Astrocyte (in vitro differentiated cells and primary cell): Measurements from ENCODE around the gene ZNF778. TPM values are rescaled to one million over a fixed set of nuclear protein-coding genes. Genes with fewer than 3 reads are reported as not detected.
A peak's percentile ranks its signal among the peaks of the same experiment; 100 is the strongest.
"Not testable (repeated sequence)": the region's sequence is repeated elsewhere in the genome, so short reads cannot be mapped to it uniquely, and the experiment has no call there.

Experiments used
- DNase-seq: peaks from one replicate; pipeline ENCODE4 v3.0.0-alpha.2; 2010; ENCODE audit warnings: low read depth
- FAIRE-seq: peaks from 2 replicates; lab custom pipeline; 2011; peaks lifted over from hg19 to GRCh38; lab: Jason Lieb, UNC
- H2AFZ ChIP-seq: 2 replicates; pipeline ENCODE4 v1.6.0; 2012; ENCODE audit warnings: low read depth, low read length, inconsistent platforms
- H3K27ac ChIP-seq: 2 replicates; pipeline ENCODE4 v1.5.1; 2011; ENCODE audit warnings: low read depth, low read length, inconsistent platforms
- H3K27me3 ChIP-seq: 2 replicates; pipeline ENCODE4 v1.6.0; 2011; ENCODE audit warnings: low read length, inconsistent platforms; ENCODE audit not compliant: insufficient read depth
- H3K36me3 ChIP-seq: 2 replicates; pipeline ENCODE4 v1.5.1; 2011; ENCODE audit warnings: low read length, inconsistent platforms; ENCODE audit not compliant: insufficient read depth
- H3K4me1 ChIP-seq: 2 replicates; pipeline ENCODE4 v1.5.1; 2011; ENCODE audit warnings: low read length, inconsistent platforms; ENCODE audit not compliant: insufficient read depth
- H3K4me2 ChIP-seq: 2 replicates; pipeline ENCODE4 v1.6.0; 2012; ENCODE audit warnings: low read length, inconsistent platforms
- H3K4me3 ChIP-seq: 2 replicates; pipeline ENCODE4 v1.5.1; 2011; ENCODE audit warnings: low read depth, mild to moderate bottlenecking, low read length, inconsistent platforms; ENCODE audit not compliant: insufficient read depth
- H3K79me2 ChIP-seq: 2 replicates; pipeline ENCODE4 v1.6.0; 2012; ENCODE audit warnings: mild to moderate bottlenecking, low read length, inconsistent platforms; ENCODE audit not compliant: insufficient read depth
- H3K9ac ChIP-seq: 2 replicates; pipeline ENCODE4 v1.6.0; 2012; ENCODE audit warnings: mild to moderate bottlenecking, low read length, inconsistent platforms
- H3K9me3 ChIP-seq: 2 replicates; pipeline ENCODE4 v1.5.1; 2012; ENCODE audit warnings: low read depth, mild to moderate bottlenecking, low read length, inconsistent platforms; ENCODE audit not compliant: insufficient read depth
- H4K20me1 ChIP-seq: 2 replicates; pipeline ENCODE4 v1.6.0; 2012; ENCODE audit warnings: low read length, inconsistent platforms; ENCODE audit not compliant: insufficient read depth
- H3K27ac Mint-ChIP-seq: one replicate; pipeline ENCODE4 v1.8.0; 2021; ENCODE audit warnings: mild to moderate bottlenecking, mixed read lengths; ENCODE audit not compliant: unreplicated experiment
- H3K27me3 Mint-ChIP-seq: one replicate; pipeline ENCODE4 v1.8.0; 2021; ENCODE audit warnings: low read depth, mixed read lengths; ENCODE audit not compliant: unreplicated experiment
- H3K36me3 Mint-ChIP-seq: one replicate; pipeline ENCODE4 v1.8.0; 2021; ENCODE audit warnings: low read depth, mixed read lengths; ENCODE audit not compliant: unreplicated experiment
- H3K4me1 Mint-ChIP-seq: one replicate; pipeline ENCODE4 v1.8.0; 2021; ENCODE audit warnings: low read depth, mixed read lengths; ENCODE audit not compliant: unreplicated experiment
- H3K4me3 Mint-ChIP-seq: one replicate; pipeline ENCODE4 v1.8.0; 2021; ENCODE audit warnings: mild to moderate bottlenecking, moderate library complexity, mixed read lengths; ENCODE audit not compliant: unreplicated experiment
- H3K9me3 Mint-ChIP-seq: one replicate; pipeline ENCODE4 v1.8.0; 2021; ENCODE audit warnings: mild to moderate bottlenecking, mixed read lengths; ENCODE audit not compliant: unreplicated experiment
- EZH2 ChIP-seq: IDR thresholded peaks from 2 replicates; pipeline ENCODE4 v1.6.1; 2012; ENCODE audit warnings: mild to moderate bottlenecking, low read length, inconsistent platforms; ENCODE audit not compliant: insufficient read depth
- total RNA-seq: library from RNA; stranded (reverse); gene quantifications from 2 replicates; pipeline ENCODE4 v1.2.1, GENCODE V29; 2021
- TF ChIP-seq, protein P1 (sequence below): IDR thresholded peaks from 2 replicates; pipeline ENCODE4 v1.5.1; 2011; ENCODE audit warnings: low read depth, mild to moderate bottlenecking, inconsistent platforms, low read length, moderate library complexity; ENCODE audit not compliant: insufficient read depth

Gene ZNF778
- total RNA-seq, 1 donor from 2014 or later = 15.5 TPM

- no peaks in the 10 kb centered on the region for H3K27me3 ChIP-seq
- DNase-seq = no peak
- H3K27ac Mint-ChIP-seq = peak overlapping the region; percentile 31
- H3K9me3 ChIP-seq = peaks cover 4% of the 10 kb centered on the region
- peaks cover 7% of the 10 kb centered on the region for H3K27me3 Mint-ChIP-seq
- peak overlapping the region; percentile 66 for H3K9ac ChIP-seq
- H3K36me3 ChIP-seq = no peaks in the 10 kb centered on the region
- no peak for FAIRE-seq
- no peaks in the 10 kb centered on the region for H4K20me1 ChIP-seq
- H3K36me3 Mint-ChIP-seq = peaks cover 17% of the 10 kb centered on the region
- peak overlapping the region; percentile 51 for H3K4me3 ChIP-seq
- no peak overlapping the region for H3K4me3 Mint-ChIP-seq
- H3K9me3 Mint-ChIP-seq = peaks cover 12% of the 10 kb centered on the region
- peak overlapping the region; percentile 85 for H3K4me2 ChIP-seq
- H3K4me1 ChIP-seq = peaks cover 11% of the 10 kb centered on the region
- H3K79me2 ChIP-seq = no peaks in the 10 kb centered on the region
- no peak for TF ChIP-seq EZH2
- TF ChIP-seq, protein P1, sequence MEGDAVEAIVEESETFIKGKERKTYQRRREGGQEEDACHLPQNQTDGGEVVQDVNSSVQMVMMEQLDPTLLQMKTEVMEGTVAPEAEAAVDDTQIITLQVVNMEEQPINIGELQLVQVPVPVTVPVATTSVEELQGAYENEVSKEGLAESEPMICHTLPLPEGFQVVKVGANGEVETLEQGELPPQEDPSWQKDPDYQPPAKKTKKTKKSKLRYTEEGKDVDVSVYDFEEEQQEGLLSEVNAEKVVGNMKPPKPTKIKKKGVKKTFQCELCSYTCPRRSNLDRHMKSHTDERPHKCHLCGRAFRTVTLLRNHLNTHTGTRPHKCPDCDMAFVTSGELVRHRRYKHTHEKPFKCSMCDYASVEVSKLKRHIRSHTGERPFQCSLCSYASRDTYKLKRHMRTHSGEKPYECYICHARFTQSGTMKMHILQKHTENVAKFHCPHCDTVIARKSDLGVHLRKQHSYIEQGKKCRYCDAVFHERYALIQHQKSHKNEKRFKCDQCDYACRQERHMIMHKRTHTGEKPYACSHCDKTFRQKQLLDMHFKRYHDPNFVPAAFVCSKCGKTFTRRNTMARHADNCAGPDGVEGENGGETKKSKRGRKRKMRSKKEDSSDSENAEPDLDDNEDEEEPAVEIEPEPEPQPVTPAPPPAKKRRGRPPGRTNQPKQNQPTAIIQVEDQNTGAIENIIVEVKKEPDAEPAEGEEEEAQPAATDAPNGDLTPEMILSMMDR = no peak
- H2AFZ ChIP-seq = peak overlapping the region; percentile 77
- H3K27ac ChIP-seq = no peak overlapping the region
- peaks cover 7% of the 10 kb centered on the region for H3K4me1 Mint-ChIP-seq
Measured at GRCh38 chr16:89257757-89258465, 40.4 kb downstream of the ZNF778 start.

GRCh38 chr16:89259901-89260300 lies 42.4 kb downstream of the ZNF778 start:
- peaks cover 18% of the 10 kb centered on the region for H3K36me3 Mint-ChIP-seq
- not testable (repeated sequence) for H3K36me3 ChIP-seq, H4K20me1 ChIP-seq, H3K4me2 ChIP-seq, H3K79me2 ChIP-seq, H3K27me3 ChIP-seq, DNase-seq, H2AFZ ChIP-seq, H3K9me3 ChIP-seq, H3K4me3 ChIP-seq, H3K27me3 Mint-ChIP-seq, H3K27ac Mint-ChIP-seq, H3K9ac ChIP-seq, H3K4me1 Mint-ChIP-seq, FAIRE-seq, H3K4me3 Mint-ChIP-seq, H3K27ac ChIP-seq
- H3K9me3 Mint-ChIP-seq = peaks cover 12% of the 10 kb centered on the region
- H3K4me1 ChIP-seq = peaks cover 11% of the 10 kb centered on the region

GRCh38 chr16:89261691-89262563 lies 44.4 kb downstream of the ZNF778 start:
- Histone ChIP-seq H4K20me1 (peaks cover 4% of the 10 kb centered on the region), H2AFZ (no peak overlapping the region), H3K27me3 (no peaks in the 10 kb centered on the region), H3K4me3 (no peak overlapping the region), H3K4me2 (no peak overlapping the region), H3K36me3 (peaks cover 3% of the 10 kb centered on the region), H3K4me1 (peaks cover 6% of the 10 kb centered on the region), H3K9me3 (no peaks in the 10 kb centered on the region), H3K9ac (no peak overlapping the region), H3K79me2 (no peaks in the 10 kb centered on the region), H3K27ac (no peak overlapping the region)
- FAIRE-seq = no peak
- Mint-ChIP-seq H3K4me3 (no peak overlapping the region), H3K4me1 (peaks cover 7% of the 10 kb centered on the region), H3K9me3 (peaks cover 7% of the 10 kb centered on the region), H3K27ac (peak overlapping the region; percentile 67), H3K36me3 (peaks cover 18% of the 10 kb centered on the region), H3K27me3 (peaks cover 6% of the 10 kb centered on the region)
- TF ChIP-seq, protein P1 = no peak
- no peak for TF ChIP-seq EZH2
- no peak for DNase-seq
